H1 (cell line): ENCODE measurements around the gene TRIM44. TPM values are rescaled to one million over a fixed set of nuclear protein-coding genes. Genes with fewer than 3 reads are reported as not detected.

Experiments
- ASH2L ChIP-seq: fragments of 200-600, 300-600 bp; sonication (generic); IDR thresholded peaks from one replicate; pipeline ENCODE4 v1.7.1; 2017; ENCODE audit warnings: low read length
- CHD7 ChIP-seq: fragments of 300-600 bp; sonication (generic); IDR thresholded peaks from 2 replicates; pipeline ENCODE4 v1.7.1; 2012; ENCODE audit warnings: low read length, moderate library complexity, mild to moderate bottlenecking, inconsistent platforms; ENCODE audit not compliant: insufficient replicate concordance
- CTCF ChIP-seq, 3 experiments: IDR thresholded peaks; 1 replicate in 2 of 3; 2 replicates in 1 of 3; pipeline versions ENCODE4 v1.5.1 to v1.6.1; 2011; ENCODE audit warnings: low read length in 3 of 3, mild to moderate bottlenecking in 3 of 3, inconsistent platforms in 2 of 3, low read depth in 1 of 3, moderate library complexity in 1 of 3; ENCODE audit not compliant: insufficient read depth in 1 of 3; ENCODE audit errors: control extremely low read depth in 1 of 3
- RAD21 ChIP-seq, 2 experiments: IDR thresholded peaks in 1 of 2; conservative IDR thresholded peaks in 1 of 2; 2 replicates each; pipeline ENCODE4 v1.6.1; 2011; ENCODE audit warnings: low read depth in 2 of 2, low read length in 2 of 2, improper control_type of control experiment in 1 of 2, inconsistent platforms in 1 of 2, mild to moderate bottlenecking in 1 of 2, moderate library complexity in 1 of 2
- RFX5 ChIP-seq: IDR thresholded peaks from 2 replicates; pipeline ENCODE4 v1.6.1; 2011; ENCODE audit warnings: low read depth, low read length, improper control_type of control experiment, borderline replicate concordance
- TAF7 ChIP-seq: optimal IDR thresholded peaks from 2 replicates; pipeline ENCODE3; 2011; ENCODE audit warnings: low read depth, mild to moderate bottlenecking, inconsistent platforms, low read length, moderate library complexity, borderline replicate concordance
- USF2 ChIP-seq: IDR thresholded peaks from 2 replicates; pipeline ENCODE4 v1.6.1; 2011; ENCODE audit warnings: low read length, improper control_type of control experiment
- polyA plus RNA-seq, 7 experiments: library from polyadenylated mRNA; depleted of rRNA in 3 of 7; stranded (reverse) in 5 of 7; unstranded in 2 of 7; fragments of >200 nt in 5 of 7; fragments of 200-250 nt in 2 of 7; gene quantifications; 1 replicate in 5 of 7; 2 replicates in 1 of 7; 4 replicates in 1 of 7; pipeline versions ENCODE4 v1.2.1 to v1.2.3, GENCODE V29; 2011 to 2013; ENCODE audit warnings: missing spikeins in 2 of 7, mixed read lengths in 2 of 7
- total RNA-seq: library from RNA; stranded (reverse); fragmentation: NEBNext Ultra II Directional; extraction: Animal tissue kit (Norgen Biotek cat#: 25700); gene quantifications from 2 replicates; pipeline ENCODE4 v1.2.1, GENCODE V29; 2021

Gene TRIM44
- total and polyA plus RNA-seq, 2 of the 8 experiments (the other 6 are each of a cell fraction or from before 2014, with no cell fraction given), result 13.9 to 34.4 TPM

GRCh38 chr11:35856259-35856658, 193.7 kb downstream of the TRIM44 start (continued):
- TF ChIP-seq CHD7, result no peak
- no peak for TF ChIP-seq TAF7
- no peak for TF ChIP-seq CTCF (IDR thresholded peaks at IDR 0.05; ENCODE audit: control extremely low read depth in 1 of 3, insufficient read depth in 1 of 3, low read depth in 1 of 3, low read length in 3 of 3)
- TF ChIP-seq ASH2L, result no peak
- no peak for TF ChIP-seq RFX5
- TF ChIP-seq RAD21 (IDR thresholded peaks at IDR 0.05 in 1 of 2, conservative IDR thresholded peaks at IDR 0.05 in 1 of 2; ENCODE audit: low read depth in 2 of 2, low read length in 2 of 2), result no peak
- TF ChIP-seq USF2, result no peak
